Smooth muscle cell of the pulmonary artery (primary cell): ENCODE measurements around the gene ECT2L. TPM values are rescaled to one million over a fixed set of nuclear protein-coding genes. Genes with fewer than 3 reads are reported as not detected.

Source experiments
- total RNA-seq: library from RNA; depleted of rRNA; stranded (reverse); fragments of >200 nt; gene quantifications from 2 replicates; pipeline ENCODE4 v1.2.3, GENCODE V29; 2014

ECT2L gene, protein sequence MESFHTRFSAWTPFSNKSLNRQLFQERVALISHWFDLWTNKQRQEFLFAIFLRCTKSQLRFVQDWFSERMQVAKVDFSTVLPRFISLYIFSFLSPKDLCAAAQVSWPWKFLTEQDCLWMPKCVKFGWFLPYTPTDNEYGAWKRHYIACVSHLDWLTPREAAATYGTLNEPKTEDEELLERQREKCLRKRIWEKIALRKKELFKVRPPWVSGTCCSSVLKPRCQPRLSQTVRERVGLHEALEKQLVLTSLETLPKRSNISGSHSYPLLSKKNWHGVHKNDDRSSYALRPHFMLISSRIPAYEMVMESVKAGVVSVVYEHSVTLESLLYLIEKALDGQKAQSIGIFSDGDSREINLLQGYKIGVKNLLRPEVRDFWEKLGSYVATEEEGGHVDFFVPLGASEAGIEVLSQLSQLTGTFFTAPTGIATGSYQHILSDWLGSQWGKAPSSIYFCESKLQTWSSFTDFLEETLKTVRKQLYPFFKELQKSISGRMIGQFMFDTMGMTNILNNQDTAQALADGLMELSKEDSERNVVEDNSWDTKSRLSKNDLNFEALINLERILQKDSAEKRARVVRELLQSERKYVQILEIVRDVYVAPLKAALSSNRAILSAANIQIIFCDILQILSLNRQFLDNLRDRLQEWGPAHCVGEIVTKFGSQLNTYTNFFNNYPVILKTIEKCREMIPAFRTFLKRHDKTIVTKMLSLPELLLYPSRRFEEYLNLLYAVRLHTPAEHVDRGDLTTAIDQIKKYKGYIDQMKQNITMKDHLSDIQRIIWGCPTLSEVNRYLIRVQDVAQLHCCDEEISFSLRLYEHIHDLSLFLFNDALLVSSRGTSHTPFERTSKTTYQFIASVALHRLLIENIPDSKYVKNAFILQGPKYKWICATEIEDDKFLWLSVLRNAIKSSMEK
- total RNA-seq: 0.07 TPM in 1 of 2 replicates, not detected in the other

DNA sequence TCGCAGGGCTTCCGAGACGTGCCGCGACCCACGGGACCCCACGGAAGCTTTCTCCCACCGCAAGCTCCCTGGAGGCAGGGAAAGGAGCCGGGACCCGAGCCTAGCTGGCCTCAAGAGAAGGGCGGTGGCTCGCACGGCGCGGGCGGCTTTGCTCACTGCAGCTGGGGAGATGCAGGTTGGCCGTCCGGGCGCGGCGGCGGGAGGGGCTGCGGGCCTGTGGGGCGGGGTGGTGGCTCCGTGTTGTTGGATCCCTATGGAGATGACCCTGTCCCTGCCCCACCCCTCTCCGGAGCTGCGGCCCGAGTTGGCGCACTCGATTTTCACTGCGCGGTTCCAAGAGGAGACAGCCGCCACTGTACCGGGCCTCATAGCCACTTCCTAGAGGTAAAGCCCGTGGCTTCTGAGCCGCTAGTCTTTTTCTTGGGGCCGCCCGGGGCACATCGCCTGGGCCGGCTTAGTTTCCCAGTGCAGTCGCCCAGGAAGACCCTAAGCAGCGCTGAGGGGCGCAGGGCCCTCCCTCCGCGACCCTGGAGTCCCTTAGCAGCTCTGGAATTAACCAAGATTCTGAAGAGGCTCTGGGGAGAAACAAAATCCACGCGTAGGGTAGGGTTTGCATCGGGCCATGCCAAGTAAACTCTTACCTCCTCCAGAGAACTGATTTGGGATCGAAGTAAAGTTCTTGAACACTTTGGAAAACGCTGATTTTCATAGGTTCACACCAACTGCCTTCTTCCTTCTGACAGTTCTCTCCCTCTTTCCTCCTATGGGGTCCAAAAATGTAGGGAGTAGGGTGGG, at the start of gene ECT2L:
Gene ECT2L (plus strand): TSS at position 279 of the 795 bp plus-strand sequence. CDS start 17,188 bp downstream, outside the sequence.

DNA sequence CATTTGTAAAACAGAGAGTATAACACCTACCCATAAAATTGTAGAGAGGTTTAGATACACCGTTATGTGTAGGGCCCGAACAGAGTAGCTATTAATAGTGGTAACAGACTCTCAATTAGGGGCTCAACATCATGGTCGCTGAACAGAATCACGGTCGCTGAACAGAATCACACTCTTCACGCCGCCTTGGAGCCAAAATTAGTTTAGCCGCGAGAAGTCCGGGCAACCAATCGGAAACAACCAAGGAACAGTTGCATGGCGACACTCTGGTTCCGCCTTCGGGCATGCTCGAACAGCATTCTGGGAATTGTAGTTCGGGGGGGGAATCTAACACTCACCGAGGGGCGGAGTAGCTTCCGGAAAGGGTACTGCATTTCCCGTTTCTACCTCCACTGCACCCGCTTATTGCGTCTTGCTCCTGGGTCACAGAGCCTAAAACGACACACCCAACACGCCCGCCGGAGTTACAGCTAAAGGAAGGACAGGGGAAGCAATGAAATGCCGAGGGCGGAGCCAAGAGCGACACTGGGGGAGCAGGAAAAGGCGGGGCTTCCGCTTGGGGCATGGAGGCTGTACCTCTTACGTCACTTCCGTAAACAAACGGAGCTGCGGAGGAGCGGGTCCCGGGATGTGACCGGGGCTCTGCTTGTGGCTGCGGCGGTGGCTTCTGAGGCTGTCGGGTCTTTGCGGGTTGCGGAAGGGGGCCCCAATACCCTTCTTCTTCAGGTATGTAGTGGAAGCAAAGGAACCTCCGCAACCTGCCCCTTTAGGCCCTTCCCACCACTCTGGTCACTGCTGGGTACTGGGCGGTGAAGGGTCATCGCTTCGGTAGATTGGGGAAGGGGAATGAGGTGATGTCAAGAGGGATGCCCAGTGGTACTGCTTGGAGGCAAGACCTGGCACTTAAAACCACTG, 22.5 kb upstream of the ECT2L start, which contains the start of gene CCDC28A:
Gene CCDC28A (plus strand): TSS at position 593 of the 915 bp plus-strand sequence. CDS start 2,352 bp downstream, outside the sequence.

Other genes starting within 250 kb of the ECT2L start
- gene CCDC28A, start 22.3 kb upstream of the ECT2L start, total RNA-seq: 8.1 and 10.9 TPM in 2 replicates
- 22.7 and 28.5 TPM in 2 replicates for gene REPS1, start 192.2 kb downstream of the ECT2L start, total RNA-seq
- gene ABRACL, start 232.7 kb downstream of the ECT2L start, total RNA-seq: 15.7 and 17.8 TPM in 2 replicates